C1 segment of cervical spinal cord (tissue), 14 donors: Measurements from ENCODE around the gene NTF3.

Experiments used
- DNase-seq, 14 donors: peaks; one replicate each; lab custom pipeline; 2025; lab: John Stamatoyannopoulos, UW

NTF3 gene

GRCh38 chr12:5430641-5431603, 986 bp upstream of the NTF3 start:
- DNase-seq, result no peak

DNA sequence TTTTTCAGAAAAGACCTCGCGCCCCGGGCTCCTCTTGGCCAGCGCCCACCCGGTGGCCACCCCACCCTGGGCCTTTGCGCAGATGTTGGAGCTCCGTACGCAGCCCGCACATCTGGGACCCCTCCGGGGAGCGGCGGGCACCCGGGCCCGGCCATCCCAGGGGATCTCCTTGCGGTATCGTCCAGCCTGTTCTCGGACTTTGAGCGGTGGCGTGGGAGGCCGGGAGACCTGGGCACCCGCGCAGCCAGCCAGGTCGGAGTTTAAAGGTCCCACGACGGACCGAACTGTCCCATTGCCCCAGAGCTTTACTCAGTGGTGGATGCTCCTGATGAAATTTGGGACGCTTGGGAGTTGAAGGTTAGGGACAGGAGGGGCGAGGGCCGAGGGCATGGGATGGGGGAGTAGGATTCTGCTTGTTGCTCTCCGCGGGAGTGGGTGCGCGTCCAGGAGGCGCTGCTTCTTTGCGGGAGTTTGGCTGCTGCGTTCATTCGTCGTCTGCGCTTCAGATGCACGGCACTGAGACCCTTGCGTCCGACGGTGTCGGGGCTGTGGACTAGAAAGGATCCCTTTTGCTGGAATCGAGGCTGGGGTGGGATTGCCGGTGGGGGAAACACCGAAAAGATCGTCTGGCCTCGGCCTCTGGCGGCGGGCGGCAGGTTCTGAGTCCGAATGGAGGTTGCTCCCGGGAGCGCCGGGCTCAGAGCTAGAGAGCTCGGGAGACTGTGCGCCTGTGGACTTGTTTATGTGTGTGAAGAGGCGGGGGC, 1.4 kb downstream of the NTF3 start:
- DNase-seq, result peak in 1 of 14 donors; percentile 27

GRCh38 chr12:5433845-5434646, 2.1 kb downstream of the NTF3 start:
- peak in 1 of 14 donors; percentile 76 for DNase-seq

DNA sequence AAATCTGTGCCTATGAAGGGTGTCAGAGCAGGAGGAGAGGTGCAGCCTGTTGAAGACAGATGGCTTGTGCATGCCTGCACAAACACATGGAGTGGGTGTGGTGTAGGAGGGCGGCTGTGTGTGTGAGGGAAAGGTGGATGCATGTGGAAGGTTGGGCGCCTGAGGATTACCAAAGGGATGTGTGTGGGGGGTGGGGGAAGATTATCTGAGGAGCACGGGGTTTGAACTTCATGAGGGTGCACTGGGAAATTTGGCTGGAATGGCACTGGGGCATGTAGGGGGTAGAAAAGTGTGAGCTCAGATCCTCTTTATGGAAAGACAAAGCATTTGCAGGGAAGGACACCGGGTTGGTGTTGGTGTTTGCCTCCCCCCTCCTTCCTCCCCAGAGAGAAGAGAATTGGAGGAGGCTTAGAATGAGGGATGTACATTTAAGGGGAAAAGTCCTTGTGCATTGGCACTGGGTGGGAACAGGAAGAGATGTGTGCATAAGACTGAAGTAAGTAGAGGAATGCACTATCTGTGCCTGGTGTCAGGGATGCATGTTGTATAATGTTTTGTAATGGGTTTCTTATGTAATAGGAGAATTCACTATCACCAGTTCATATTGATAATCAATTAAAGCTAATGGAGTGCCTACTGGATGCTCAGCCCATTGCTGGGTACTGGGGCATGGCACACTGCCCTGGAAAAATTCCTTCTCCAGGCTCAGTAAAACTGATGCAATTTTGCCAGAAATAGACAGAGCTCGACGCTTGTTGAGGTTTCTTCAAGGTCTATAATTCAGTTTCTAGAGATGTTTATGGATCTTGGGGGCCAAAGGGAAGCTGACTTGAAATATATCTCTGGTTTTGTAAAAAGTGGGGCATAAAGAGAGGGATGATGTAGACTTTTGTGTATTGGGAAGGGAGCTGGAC, 3.0 kb downstream of the NTF3 start:
- DNase-seq, result peak in 1 of 14 donors; percentile 13

- no peak for DNase-seq
Observed at GRCh38 chr12:5437182-5437583, 5.3 kb downstream of the NTF3 start.

- DNase-seq, result no peak
Observed at GRCh38 chr12:5437589-5437988, 5.7 kb downstream of the NTF3 start.

DNA sequence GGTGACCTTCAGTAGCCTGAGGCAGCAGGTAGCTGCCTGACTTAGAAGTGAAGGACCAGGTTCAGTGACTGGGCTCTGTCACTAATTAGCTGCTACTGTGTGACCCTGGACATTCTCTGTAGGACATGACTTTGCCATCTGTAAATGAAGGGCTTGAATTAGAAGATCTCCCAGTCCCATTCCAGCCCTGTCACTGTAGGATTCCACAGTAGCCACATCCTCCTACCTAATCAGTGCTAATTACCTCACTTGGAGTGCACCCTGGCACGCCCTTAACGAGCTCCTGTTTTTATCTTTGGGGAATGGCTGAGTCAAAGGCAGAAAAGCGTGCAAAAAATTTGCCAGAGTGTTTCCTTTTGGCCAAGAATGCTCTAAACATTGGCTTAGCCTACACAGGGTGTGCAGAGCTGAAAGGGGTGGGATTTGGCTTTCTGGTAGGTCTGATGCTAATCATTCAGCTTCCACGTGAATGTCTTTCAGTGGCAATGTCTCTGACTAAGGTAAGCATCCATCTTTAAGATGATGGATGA, 6.8 kb downstream of the NTF3 start:
- no peak for DNase-seq

GRCh38 chr12:5439371-5439771, 7.5 kb downstream of the NTF3 start:
- DNase-seq, result no peak

DNA sequence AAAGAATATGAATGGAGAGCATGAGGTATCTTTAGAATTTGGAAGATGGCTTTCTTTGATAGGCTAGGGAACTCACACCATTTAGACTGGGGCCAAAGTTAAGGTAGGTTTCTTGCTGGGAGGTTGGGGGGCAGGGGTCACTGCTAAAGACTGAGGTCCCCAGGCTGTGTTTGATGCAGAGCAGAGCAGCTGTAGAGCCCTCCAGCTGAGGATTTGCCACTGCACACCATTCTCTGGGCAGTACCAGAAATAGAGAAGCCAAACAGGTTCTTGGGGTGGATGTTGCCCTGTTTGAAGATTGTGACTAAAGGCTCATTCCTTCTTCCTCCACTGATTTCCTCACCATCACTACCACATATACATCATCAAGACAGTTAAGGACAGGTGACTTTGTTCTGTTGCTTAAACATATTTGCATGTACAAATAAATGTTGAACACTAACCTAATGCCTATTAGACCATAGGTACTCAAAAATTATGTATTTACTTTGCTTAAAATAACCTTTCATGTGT, 7.9 kb downstream of the NTF3 start:
- DNase-seq, result no peak

DNA sequence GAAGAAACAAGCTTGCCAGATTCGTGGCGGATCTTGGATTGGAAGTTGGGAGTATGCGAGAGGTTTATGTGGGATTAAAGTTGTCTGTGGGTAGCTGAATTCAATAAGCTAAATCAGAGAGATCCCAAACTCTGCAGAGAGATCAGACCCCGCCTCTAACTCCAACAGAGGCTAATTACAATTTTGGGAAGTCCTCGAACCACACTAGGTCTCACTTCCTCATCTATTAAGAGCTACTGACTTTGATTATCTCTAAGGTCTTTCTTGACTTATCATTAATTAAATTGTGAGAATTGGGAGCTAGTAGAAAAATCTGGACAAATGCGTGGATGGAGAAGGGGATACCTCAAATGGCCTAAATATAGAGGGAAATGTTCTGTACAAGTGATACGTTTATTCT, 9.1 kb downstream of the NTF3 start:
- no peak for DNase-seq

DNA sequence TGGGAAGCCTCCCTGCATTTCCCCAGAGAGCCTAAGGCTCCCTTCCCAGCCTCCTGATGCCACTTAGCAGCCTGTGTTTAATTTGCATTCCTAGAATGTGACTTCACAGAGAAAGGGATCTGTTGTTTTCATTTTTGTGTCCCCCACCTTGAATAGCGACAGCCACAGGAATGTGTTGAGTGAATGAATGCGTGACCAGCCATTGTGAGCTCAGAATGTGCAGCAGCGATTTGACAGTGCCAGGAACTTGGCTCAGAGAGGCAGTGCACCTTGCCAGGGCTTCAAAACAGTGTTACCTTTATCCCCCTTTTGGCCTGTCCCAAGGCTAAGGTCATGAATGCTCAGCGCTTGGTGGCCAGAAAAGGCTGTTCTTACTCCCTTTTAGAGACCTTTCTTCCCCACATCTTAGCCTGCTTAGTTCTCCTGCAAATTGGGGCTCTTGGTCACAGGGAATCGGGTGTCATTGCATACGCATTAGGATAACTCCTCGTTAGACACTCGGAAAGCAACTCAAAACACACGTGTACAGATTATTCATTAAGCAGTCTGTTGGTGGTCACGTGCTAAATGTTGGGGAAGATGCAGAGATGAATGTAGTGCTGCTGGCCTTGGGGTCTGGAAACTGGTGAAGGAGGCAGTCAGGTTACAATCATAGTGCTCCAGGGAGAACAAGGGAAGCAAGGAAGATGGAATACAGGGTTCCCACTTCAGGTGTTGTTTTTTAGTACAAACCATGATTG, 9.8 kb downstream of the NTF3 start:
- peak in 1 of 14 donors; percentile 32 for DNase-seq

DNA sequence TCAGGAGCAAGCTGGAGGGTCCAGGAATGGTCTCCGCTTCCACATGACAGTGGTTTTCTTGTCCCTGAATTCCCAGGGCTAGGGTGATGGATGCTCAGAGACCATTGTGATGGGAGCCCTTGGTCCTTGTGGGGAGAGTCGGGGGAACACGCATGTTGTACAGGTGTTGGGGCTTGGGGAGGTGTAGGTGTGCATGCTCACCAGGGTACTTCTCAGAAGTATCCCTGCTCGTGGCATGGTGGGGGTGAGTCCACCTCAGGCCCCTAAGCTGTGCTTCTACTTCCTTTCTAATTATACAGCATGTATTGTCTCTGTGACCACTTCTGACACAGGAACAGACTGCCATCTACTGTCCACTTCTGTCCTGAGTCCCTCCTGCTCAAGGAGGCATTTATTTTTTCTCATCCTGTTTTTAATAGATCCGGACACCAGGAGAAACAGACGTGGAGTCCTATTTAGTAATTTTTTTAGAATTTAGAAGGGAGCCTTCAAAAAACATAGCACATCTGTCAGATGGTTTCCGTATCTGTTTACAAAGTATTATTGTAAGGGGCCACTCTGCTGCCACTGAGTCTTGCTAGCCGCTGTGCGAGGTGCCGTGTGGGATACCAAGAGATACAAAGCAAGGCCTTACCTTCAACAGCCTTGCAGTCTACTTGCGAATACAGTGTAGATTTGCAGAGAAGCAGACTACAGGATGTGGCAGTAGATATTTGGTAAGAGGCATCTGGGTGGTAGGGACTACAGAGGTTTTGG, 10.5 kb downstream of the NTF3 start:
- peak in 1 of 14 donors; percentile 62 for DNase-seq

DNA sequence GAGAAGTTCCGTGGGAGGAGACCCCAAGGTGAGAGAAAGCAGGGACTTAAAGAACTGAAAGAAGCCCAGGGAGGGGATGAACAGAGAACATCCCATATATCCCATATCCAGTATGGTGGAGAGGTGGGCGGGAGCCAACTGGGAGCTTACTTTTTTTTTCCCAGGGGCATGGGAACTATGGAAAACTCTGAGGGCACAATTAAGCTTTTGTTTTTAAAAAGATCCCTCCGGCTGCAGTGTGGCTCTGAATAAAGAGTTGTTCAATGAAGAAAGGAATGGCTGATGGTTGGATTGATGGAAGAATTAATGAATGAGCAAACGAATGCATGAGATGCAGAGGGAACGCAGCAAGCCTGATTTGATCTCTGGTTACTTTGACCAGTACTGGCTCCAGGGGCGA, 12.6 kb downstream of the NTF3 start:
- DNase-seq, result no peak

GRCh38 chr12:5447320-5447719, 15.4 kb downstream of the NTF3 start:
- DNase-seq, result no peak

- no peak for DNase-seq
Observed at GRCh38 chr12:5451251-5451650, 19.3 kb downstream of the NTF3 start.

DNA sequence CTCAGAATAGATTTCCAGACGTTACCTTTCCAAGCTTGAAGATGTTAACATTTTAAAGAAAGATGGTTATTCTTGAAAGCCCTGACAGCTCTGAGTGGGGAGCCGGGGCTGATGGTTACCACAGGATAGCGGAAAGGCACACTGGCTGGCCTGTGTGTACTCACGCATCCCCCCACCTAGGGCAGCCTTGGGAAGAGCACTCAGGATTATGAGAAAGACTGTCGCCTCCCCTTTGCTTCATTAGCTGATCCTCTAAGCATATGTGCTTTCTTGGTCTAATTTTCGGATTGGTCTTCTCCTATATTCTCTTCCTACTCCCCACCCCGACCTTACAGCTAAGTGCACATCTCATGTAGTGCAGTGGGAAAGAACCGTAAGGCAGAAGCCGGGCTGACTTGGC, 20.7 kb downstream of the NTF3 start:
- no peak for DNase-seq

DNA sequence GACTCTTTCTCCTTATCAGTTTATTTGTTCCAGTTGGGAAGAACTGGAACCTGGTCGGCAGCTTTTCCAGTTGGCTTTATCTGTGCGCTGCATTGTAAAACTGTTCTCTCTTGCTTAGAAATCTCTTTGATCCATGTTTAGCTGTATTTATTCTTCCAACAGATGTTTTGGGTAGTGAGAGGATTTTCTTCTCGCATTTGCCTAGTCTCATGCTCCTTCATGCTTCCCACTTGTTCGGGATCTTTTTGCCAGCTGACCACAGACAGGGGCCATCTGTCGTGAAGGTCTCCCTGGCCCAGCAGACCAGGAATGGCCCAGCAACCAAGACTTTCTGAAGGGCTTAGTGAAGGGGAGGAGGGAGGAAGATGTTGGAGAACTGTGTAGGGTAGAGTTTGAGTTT, 21.6 kb downstream of the NTF3 start:
- no peak for DNase-seq

DNA sequence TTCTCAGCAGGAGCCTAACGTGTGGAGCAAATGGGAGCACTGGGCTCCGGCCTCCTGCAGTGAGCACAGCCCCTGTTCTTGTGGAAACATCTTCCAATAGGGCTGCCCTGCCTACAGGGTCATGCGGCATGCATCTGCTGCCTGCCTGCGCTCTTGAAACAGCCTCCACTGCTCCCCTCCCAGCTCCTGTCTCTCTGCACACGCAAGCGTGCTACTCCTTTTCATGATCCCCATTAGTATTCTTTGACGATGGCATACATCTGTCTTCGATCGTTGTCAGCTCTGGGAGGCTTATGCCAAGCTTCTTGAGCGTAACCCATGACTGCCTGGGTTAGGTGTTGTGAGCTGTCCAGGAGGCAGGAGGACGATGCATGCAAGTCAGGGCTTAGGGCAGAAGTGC, 23.1 kb downstream of the NTF3 start:
- DNase-seq, result no peak

DNA sequence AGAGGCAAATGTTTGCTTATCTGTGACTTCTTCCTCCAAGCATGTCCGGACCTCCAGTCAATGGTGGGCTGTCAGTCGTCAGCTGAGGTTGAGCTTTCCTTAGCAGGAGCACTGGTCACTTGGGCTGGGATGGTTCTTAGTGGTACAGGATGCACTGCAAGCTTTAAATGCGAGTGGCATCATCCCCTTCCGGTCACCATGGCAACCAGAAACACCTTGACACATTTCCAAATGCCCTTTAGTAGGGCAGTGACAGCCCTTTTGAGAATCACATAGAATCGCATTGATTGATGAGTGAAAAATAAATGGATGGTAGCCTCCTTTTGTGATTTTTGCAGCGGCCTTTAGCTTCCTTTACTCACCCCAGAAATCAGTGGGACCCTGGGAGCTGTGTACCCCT, 24.1 kb downstream of the NTF3 start:
- peak in 1 of 14 donors; percentile 10 for DNase-seq
